Measurements from ENCODE around the gene CACNG4. TPM values are rescaled to one million over a fixed set of nuclear protein-coding genes. Genes with fewer than 3 reads are reported as not detected.

The CACNG4 gene
- total RNA-seq, 1 experiment from 2014 or later: not detected

GRCh38 chr17:66932311-66932710 is 32.2 kb upstream of the CACNG4 start:
- Histone ChIP-seq H3K4me2 (ENCODE audit: low read length) (no peak overlapping the region), H2AFZ (ENCODE audit: low read depth, low read length, poor library complexity, severe bottlenecking) (no peak overlapping the region), H4K20me1 (ENCODE audit: insufficient read depth) (no peaks in the 10 kb centered on the region), H3K9me2 (ENCODE audit: insufficient read depth) (no peaks in the 10 kb centered on the region), H3K4me1 (ENCODE audit: control insufficient read depth in 1 of 2, insufficient read depth in 2 of 2, low read length in 2 of 2) (peaks cover 4 to 8% of the 10 kb centered on the region in 2 experiments; a peak in 3 of 4 replicates), H3K27ac (ENCODE audit: low read depth, low read length) (no peak overlapping the region), H3K79me2 (ENCODE audit: insufficient read depth, low read length) (no peaks in the 10 kb centered on the region), H3K36me3 (ENCODE audit: control insufficient read depth in 1 of 2, insufficient read depth in 2 of 2, low read length in 2 of 2) (no peaks in the 10 kb centered on the region), H3K9me3 (ENCODE audit: control insufficient read depth in 1 of 2, insufficient read depth in 1 of 2, low read depth in 1 of 2, low read length in 2 of 2) (no peaks in the 10 kb centered on the region; a peak in 1 of 4 replicates), H3K27me3 (ENCODE audit: insufficient read depth, low read length) (no peaks in the 10 kb centered on the region), H3K9ac (ENCODE audit: low read length) (no peak overlapping the region), H3K4me3 (replicated peaks in 1 of 2; ENCODE audit: low read depth in 1 of 2, low read length in 2 of 2) (no peak overlapping the region)
- intact Hi-C loops (cut with micrococcal nuclease): no loop called here
- ChIA-PET CTCF (no interaction called here), POLR2A (no interaction called here), RAD21 (ENCODE audit: low non-redundant PET in 1 of 2, low total read pairs in 2 of 2, uncharacterized antibody in 2 of 2, unreplicated experiment in 2 of 2) (no interaction called here)
- no TSS peak for BruUV-seq (replicated peaks)
- TF ChIP-seq MAX (IDR thresholded peaks at IDR 0.05): no peak
- no peak for TF ChIP-seq ZNF274 (IDR thresholded peaks at IDR 0.05; ENCODE audit: low read depth, low read length)
- TF ChIP-seq ZFX (IDR thresholded peaks at IDR 0.05): no peak
- no peak for TF ChIP-seq POLR2A (IDR thresholded peaks at IDR 0.05; ENCODE audit: borderline replicate concordance, extremely low read depth, insufficient read depth, insufficient read length)
- no peak for TF ChIP-seq JUND (IDR thresholded peaks at IDR 0.05)
- no peak for TF ChIP-seq ZBTB33 (IDR thresholded peaks at IDR 0.05; ENCODE audit: extremely low read depth, insufficient replicate concordance, low read length)
- ATAC-seq (no peak), DNase-seq (ENCODE audit: low read depth, low spot score) (no peak)

- H3K27ac ChIP-seq (ENCODE audit: low read depth, low read length): no peak overlapping the region
- peaks cover 0 to 8% of the 10 kb centered on the region in 2 experiments; a peak in 1 of 4 replicates for H3K9me3 ChIP-seq (ENCODE audit: control insufficient read depth in 1 of 2, insufficient read depth in 1 of 2, low read depth in 1 of 2, low read length in 2 of 2)
- no peaks in the 10 kb centered on the region for H3K27me3 ChIP-seq (ENCODE audit: insufficient read depth, low read length)
- no peak for TF ChIP-seq SIN3A (IDR thresholded peaks at IDR 0.05; ENCODE audit: low read depth)
- no peak for TF ChIP-seq ZFX (IDR thresholded peaks at IDR 0.05)
- no peaks in the 10 kb centered on the region for H3K36me3 ChIP-seq (ENCODE audit: control insufficient read depth in 1 of 2, insufficient read depth in 2 of 2, low read length in 2 of 2)
- CTCF ChIA-PET: no interaction called here
- no peak overlapping the region for H3K4me3 ChIP-seq (replicated peaks in 1 of 2; ENCODE audit: low read depth in 1 of 2, low read length in 2 of 2)
- no peaks in the 10 kb centered on the region for H4K20me1 ChIP-seq (ENCODE audit: insufficient read depth)
- no peaks in the 10 kb centered on the region for H3K79me2 ChIP-seq (ENCODE audit: insufficient read depth, low read length)
- peaks cover 4 to 8% of the 10 kb centered on the region in 2 experiments; a peak in 3 of 4 replicates for H3K4me1 ChIP-seq (ENCODE audit: control insufficient read depth in 1 of 2, insufficient read depth in 2 of 2, low read length in 2 of 2)
- no peak overlapping the region for H3K4me2 ChIP-seq (ENCODE audit: low read length)
- H3K9me2 ChIP-seq (ENCODE audit: insufficient read depth): no peaks in the 10 kb centered on the region
- RAD21 ChIA-PET (ENCODE audit: low non-redundant PET in 1 of 2, low total read pairs in 2 of 2, uncharacterized antibody in 2 of 2, unreplicated experiment in 2 of 2): no interaction called here
- no TSS peak for BruUV-seq (replicated peaks)
- POLR2A ChIA-PET: interaction anchor here (1.2 kb wide), 1 partner anchor 18 kb away, joined by 4 read pairs; no protein-coding TSS in a partner anchor
- no peak overlapping the region for H2AFZ ChIP-seq (ENCODE audit: low read depth, low read length, poor library complexity, severe bottlenecking)
- ATAC-seq (no peak), DNase-seq (ENCODE audit: low read depth, low spot score) (no peak)
- intact Hi-C loops (cut with micrococcal nuclease): no loop called here
- no peak overlapping the region for H3K9ac ChIP-seq (ENCODE audit: low read length)
These were observed 30.5 kb upstream of the CACNG4 start for GRCh38 chr17:66934040-66934439.

Data from HCT116 (cell line).